HG03354 (cell line): Measurements from ENCODE around the gene ME2.
A peak's percentile ranks its signal among the peaks of the same experiment; 100 is the strongest.
"Not testable (repeated sequence)": the region's sequence is repeated elsewhere in the genome, so short reads cannot be mapped to it uniquely, and the experiment has no call there.

Experiments used
- ATAC-seq: cut with Tn5 transposase; IDR thresholded peaks from one replicate; pipeline ENCODE4 v1.9.1; 2021; ENCODE audit warnings: mild to moderate bottlenecking; ENCODE audit not compliant: unreplicated experiment, poor library complexity, severe bottlenecking

The ME2 gene

GRCh38 chr18:50967714-50968661 is 89.1 kb downstream of the ME2 start, which contains the start of gene ELAC1:
ELAC1 (plus strand) TSS chr18:50968040; CDS start chr18:50974405, 6,365 bp downstream.
- peak; percentile 94 for ATAC-seq

- no peak for ATAC-seq
Measured at GRCh38 chr18:50969448-50969847, 90.5 kb downstream of the ME2 start.

GRCh38 chr18:50970006-50970405 is 91.1 kb downstream of the ME2 start:
- no peak for ATAC-seq

- not testable (repeated sequence) for ATAC-seq
Measured at GRCh38 chr18:50972404-50972803, 93.5 kb downstream of the ME2 start.

- no peak for ATAC-seq
Measured at GRCh38 chr18:50973367-50974126, 94.6 kb downstream of the ME2 start.

GRCh38 chr18:50977037-50977760 is 98.3 kb downstream of the ME2 start:
- ATAC-seq: no peak

GRCh38 chr18:50981381-50981780 is 102.5 kb downstream of the ME2 start:
- ATAC-seq: no peak

GRCh38 chr18:50982086-50982801 is 103.3 kb downstream of the ME2 start:
- no peak for ATAC-seq

GRCh38 chr18:50982802-50983179 is 103.9 kb downstream of the ME2 start:
- ATAC-seq: no peak

GRCh38 chr18:50986360-50987087 is 107.6 kb downstream of the ME2 start:
- ATAC-seq: no peak

GRCh38 chr18:50987261-50987660 is 108.3 kb downstream of the ME2 start:
- ATAC-seq: no peak

GRCh38 chr18:50989711-50990110 is 110.8 kb downstream of the ME2 start:
- ATAC-seq: no peak

- ATAC-seq: no peak
Measured at GRCh38 chr18:50992351-50992762, 113.4 kb downstream of the ME2 start.

- no peak for ATAC-seq
Measured at GRCh38 chr18:50994031-50994430, 115.1 kb downstream of the ME2 start.

- ATAC-seq: not testable (repeated sequence)
Measured at GRCh38 chr18:51003174-51003573, 124.3 kb downstream of the ME2 start.
